Endothelial cell of umbilical vein (primary cell): Measurements from ENCODE around the gene GCNA. TPM values are rescaled to one million over a fixed set of nuclear protein-coding genes. Genes with fewer than 3 reads are reported as not detected.

Experiments
- BruUV-seq: library from RNA; stranded (reverse); fragments of 400-500 nt; replicated peaks from 2 replicates; lab custom pipeline; 2021; lab: Mats Ljungman, UMichigan
- CTCF ChIA-PET: fragments of 300-600, 350-600 bp; sonication (Branson Sonifier 250); formaldehyde crosslinking; loops from one replicate; lab custom pipeline; 2021; ENCODE audit warnings: antibody characterized with exemption, inconsistent platforms; lab: Charles Lee
- POLR2A ChIA-PET: fragments of 300-600, 350-600 bp; sonication (Branson Sonifier 250); formaldehyde crosslinking; loops from one replicate; lab custom pipeline; 2021; ENCODE audit warnings: antibody characterized with exemption, inconsistent platforms; lab: Charles Lee
- DNase-seq: peaks from one replicate; pipeline ENCODE4 v3.0.0-alpha.2; 2011; ENCODE audit warnings: low read depth, low spot score
- FAIRE-seq: peaks from 2 replicates; lab custom pipeline; 2011; peaks lifted over from hg19 to GRCh38; lab: Jason Lieb, UNC
- H2AFZ ChIP-seq: 2 replicates; pipeline ENCODE4 v1.6.0; 2012; ENCODE audit warnings: low read depth, low read length, control low read depth, inconsistent platforms
- H3K27ac ChIP-seq: 2 replicates; pipeline ENCODE4 v1.5.1; 2011; ENCODE audit warnings: low read depth, mild to moderate bottlenecking, control low read depth, low read length, moderate library complexity; ENCODE audit not compliant: insufficient read depth
- H3K27me3 ChIP-seq, 2 experiments: 2 replicates each; pipeline versions ENCODE4 v1.6.0 to v1.6.1; 2011; ENCODE audit warnings: low read length in 2 of 2, mixed read lengths in 1 of 2; ENCODE audit not compliant: control insufficient read depth in 2 of 2, insufficient read depth in 2 of 2
- H3K36me3 ChIP-seq, 2 experiments: 2 replicates in 1 of 2; 3 replicates in 1 of 2; pipeline ENCODE4 v1.5.1; 2011; ENCODE audit warnings: low read length in 2 of 2, mild to moderate bottlenecking in 1 of 2, moderate library complexity in 1 of 2; ENCODE audit not compliant: control insufficient read depth in 2 of 2, insufficient read depth in 2 of 2; ENCODE audit errors: extremely low read depth in 1 of 2
- H3K4me1 ChIP-seq: 3 replicates; pipeline ENCODE4 v1.5.1; 2011; ENCODE audit warnings: mild to moderate bottlenecking, low read length; ENCODE audit not compliant: control insufficient read depth, insufficient read depth; ENCODE audit errors: extremely low read depth
- H3K4me2 ChIP-seq: 2 replicates; pipeline ENCODE4 v1.6.1; 2011; ENCODE audit warnings: low read length, control low read depth, mixed read lengths; ENCODE audit not compliant: insufficient read depth
- H3K4me3 ChIP-seq, 3 experiments: fragments of 200-600 bp in 1 of 3; sonication (generic), shearing (Covaris generic) in 1 of 3; replicated peaks in 1 of 3; 2 replicates each; pipeline ENCODE4 v1.5.1; 2011 to 2016; ENCODE audit warnings: control low read depth in 3 of 3, low read length in 3 of 3, mild to moderate bottlenecking in 2 of 3, inconsistent platforms in 1 of 3, low read depth in 1 of 3, moderate library complexity in 1 of 3; ENCODE audit not compliant: insufficient read depth in 1 of 3
- H3K79me2 ChIP-seq: 2 replicates; pipeline ENCODE4 v1.6.0; 2012; ENCODE audit warnings: low read length, inconsistent platforms; ENCODE audit not compliant: control insufficient read depth, insufficient read depth
- H3K9ac ChIP-seq: replicated peaks from 2 replicates; pipeline ENCODE3; 2011; ENCODE audit warnings: low read length, control low read depth; ENCODE audit not compliant: insufficient read depth; ENCODE audit errors: extremely low read depth
- H3K9me1 ChIP-seq: replicated peaks from 3 replicates; pipeline ENCODE4 v1.6.0; 2011; ENCODE audit warnings: mild to moderate bottlenecking, low read length; ENCODE audit not compliant: control insufficient read depth, insufficient read depth; ENCODE audit errors: extremely low read depth
- H3K9me3 ChIP-seq: replicated peaks from 2 replicates; pipeline ENCODE4 v1.5.1; 2012; ENCODE audit warnings: low read length, inconsistent platforms; ENCODE audit not compliant: control insufficient read depth, insufficient read depth
- H4K20me1 ChIP-seq: replicated peaks from 2 replicates; pipeline ENCODE3; 2011; ENCODE audit warnings: mild to moderate bottlenecking, low read length; ENCODE audit not compliant: control insufficient read depth, insufficient read depth; ENCODE audit errors: extremely low read depth
- EZH2 ChIP-seq: IDR thresholded peaks from 2 replicates; pipeline ENCODE4 v1.6.1; 2012; ENCODE audit warnings: borderline replicate concordance, low read depth, mild to moderate bottlenecking, moderate library complexity, low read length, inconsistent platforms; ENCODE audit not compliant: severe bottlenecking
- FOS ChIP-seq: IDR thresholded peaks from 2 replicates; pipeline ENCODE4 v1.6.1; 2011; ENCODE audit warnings: mild to moderate bottlenecking, low read length, moderate library complexity, borderline replicate concordance; ENCODE audit not compliant: insufficient read depth
- JUN ChIP-seq: IDR thresholded peaks from 2 replicates; pipeline ENCODE4 v1.6.1; 2011; ENCODE audit warnings: borderline replicate concordance, low read depth; ENCODE audit not compliant: insufficient read length, insufficient read depth
- POLR2A ChIP-seq: IDR thresholded peaks from 2 replicates; pipeline ENCODE4 v1.6.1; 2012; ENCODE audit warnings: low read depth, mild to moderate bottlenecking, control low read depth, low read length
- POLR2AphosphoS5 ChIP-seq: IDR thresholded peaks from 2 replicates; pipeline ENCODE4 v1.6.1; 2012; ENCODE audit warnings: low read depth, mild to moderate bottlenecking, control low read depth, low read length, moderate library complexity; ENCODE audit not compliant: insufficient read depth
- dilution Hi-C: fragments of 300-500 bp; cut with MboI; formaldehyde crosslinking; loops from one replicate; pipeline ENCODE4 v1.15.0; 2019; ENCODE audit warnings: low sequenced_read_pairs; ENCODE audit not compliant: extremely low pct_ligation_motif_present
- intact Hi-C: fragments of 100-400 bp; cut with micrococcal nuclease; formaldehyde crosslinking; loops from one replicate; pipeline ENCODE4 v1.10.0; 2022
- polyA plus RNA-seq, 4 experiments: library from polyadenylated mRNA; depleted of rRNA in 3 of 4; stranded (reverse) in 3 of 4; unstranded in 1 of 4; fragments of >200 nt; gene quantifications; 2 replicates each; pipeline versions ENCODE4 v1.2.1 to v1.2.3, GENCODE V29; 2011 to 2012; ENCODE audit warnings: missing spikeins in 1 of 4
- total RNA-seq: library from RNA; stranded (reverse); gene quantifications from 2 replicates; pipeline ENCODE4 v1.2.3, GENCODE V29; 2021
- TF ChIP-seq, protein P1 (sequence below): IDR thresholded peaks from 2 replicates; pipeline ENCODE4 v1.6.1; 2011; ENCODE audit not compliant: insufficient read depth, insufficient read length
- TF ChIP-seq, protein P2 (sequence below), 2 donors: IDR thresholded peaks; 1 replicate in 1 of 2; 2 replicates in 1 of 2; pipeline ENCODE4 v1.5.1; 2011; ENCODE audit warnings: low read length in 2 of 2, mild to moderate bottlenecking in 2 of 2, moderate library complexity in 2 of 2, control low read depth in 1 of 2, inconsistent platforms in 1 of 2, low read depth in 1 of 2; ENCODE audit not compliant: insufficient read depth in 1 of 2; ENCODE audit errors: extremely low read depth in 1 of 2

The GCNA gene
- total and polyA plus RNA-seq, 2 donors (not counting 3 experiments of a cell fraction or from before 2014, with no cell fraction given) = 1.0 to 4.0 TPM

DNA sequence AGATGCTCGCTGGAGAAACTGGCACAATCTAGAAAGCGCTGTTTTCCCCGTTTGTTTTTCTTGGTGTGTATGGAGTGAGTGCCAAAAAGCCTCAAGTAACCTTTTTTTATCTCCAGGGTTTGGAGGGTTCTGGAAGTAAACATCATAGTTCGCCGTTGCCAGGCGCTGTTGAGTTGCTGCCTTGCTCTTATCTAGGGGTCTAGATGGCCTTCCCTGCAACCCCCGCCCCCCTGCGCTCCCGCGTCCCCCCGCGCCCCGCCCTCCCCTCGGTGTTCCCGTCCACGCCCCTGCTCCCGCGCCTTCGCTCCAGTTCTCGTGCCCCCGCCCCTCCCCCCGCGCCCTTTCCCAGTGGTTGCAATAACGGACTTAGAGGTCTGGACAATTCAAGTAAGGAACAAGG is 555 bp upstream of the GCNA start:
- DNase-seq = no peak
- Histone ChIP-seq H3K4me1 (peaks cover 9% of the 10 kb centered on the region), H3K4me3 (no peak overlapping the region), H4K20me1 (no peaks in the 10 kb centered on the region), H3K27ac (no peak overlapping the region), H3K9ac (no peak overlapping the region), H3K79me2 (no peaks in the 10 kb centered on the region), H3K36me3 (peaks cover 2 to 11% of the 10 kb centered on the region in 2 experiments), H3K9me1 (no peaks in the 10 kb centered on the region), H3K9me3 (no peaks in the 10 kb centered on the region), H2AFZ (no peak overlapping the region), H3K27me3 (no peaks in the 10 kb centered on the region), H3K4me2 (no peak overlapping the region)
- ChIA-PET POLR2A (interaction anchor here (0.7 kb wide), 1 partner anchor 13 kb away, joined by 7 read pairs; no protein-coding TSS in a partner anchor), CTCF (no interaction called here)
- dilution Hi-C loops = no loop called here
- no peak for TF ChIP-seq JUN
- TF ChIP-seq, protein P1, sequence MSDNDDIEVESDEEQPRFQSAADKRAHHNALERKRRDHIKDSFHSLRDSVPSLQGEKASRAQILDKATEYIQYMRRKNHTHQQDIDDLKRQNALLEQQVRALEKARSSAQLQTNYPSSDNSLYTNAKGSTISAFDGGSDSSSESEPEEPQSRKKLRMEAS = no peak
- no peak for TF ChIP-seq POLR2AphosphoS5
- TF ChIP-seq, protein P2, sequence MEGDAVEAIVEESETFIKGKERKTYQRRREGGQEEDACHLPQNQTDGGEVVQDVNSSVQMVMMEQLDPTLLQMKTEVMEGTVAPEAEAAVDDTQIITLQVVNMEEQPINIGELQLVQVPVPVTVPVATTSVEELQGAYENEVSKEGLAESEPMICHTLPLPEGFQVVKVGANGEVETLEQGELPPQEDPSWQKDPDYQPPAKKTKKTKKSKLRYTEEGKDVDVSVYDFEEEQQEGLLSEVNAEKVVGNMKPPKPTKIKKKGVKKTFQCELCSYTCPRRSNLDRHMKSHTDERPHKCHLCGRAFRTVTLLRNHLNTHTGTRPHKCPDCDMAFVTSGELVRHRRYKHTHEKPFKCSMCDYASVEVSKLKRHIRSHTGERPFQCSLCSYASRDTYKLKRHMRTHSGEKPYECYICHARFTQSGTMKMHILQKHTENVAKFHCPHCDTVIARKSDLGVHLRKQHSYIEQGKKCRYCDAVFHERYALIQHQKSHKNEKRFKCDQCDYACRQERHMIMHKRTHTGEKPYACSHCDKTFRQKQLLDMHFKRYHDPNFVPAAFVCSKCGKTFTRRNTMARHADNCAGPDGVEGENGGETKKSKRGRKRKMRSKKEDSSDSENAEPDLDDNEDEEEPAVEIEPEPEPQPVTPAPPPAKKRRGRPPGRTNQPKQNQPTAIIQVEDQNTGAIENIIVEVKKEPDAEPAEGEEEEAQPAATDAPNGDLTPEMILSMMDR (IDR thresholded peaks at IDR 0.05; ENCODE audit: extremely low read depth in 1 of 2, insufficient read depth in 1 of 2, low read depth in 1 of 2, low read length in 2 of 2) = no peak
- TF ChIP-seq POLR2A = no peak
- no peak for TF ChIP-seq FOS
- TF ChIP-seq EZH2 = no peak
- FAIRE-seq = no peak
- intact Hi-C loops = no loop called here
- no TSS peak for BruUV-seq
